Measurements from ENCODE around the gene TMEM132A. TPM values are rescaled to one million over a fixed set of nuclear protein-coding genes. Genes with fewer than 3 reads are reported as not detected.

Gene TMEM132A
- total RNA-seq, 1 donor from 2014 or later = 113 TPM

GRCh38 chr11:60912223-60912850, 11.9 kb upstream of the TMEM132A start:
- H3K4me1 Mint-ChIP-seq (ENCODE audit: unreplicated experiment) = peaks cover 39% of the 10 kb centered on the region
- TF ChIP-seq CTCF (IDR thresholded peaks at IDR 0.05) = no peak
- H3K4me3 Mint-ChIP-seq (ENCODE audit: unreplicated experiment) = peak overlapping the region; percentile 15
- H3K27me3 Mint-ChIP-seq (ENCODE audit: unreplicated experiment) = peaks cover 18% of the 10 kb centered on the region
- H3K9me3 Mint-ChIP-seq (ENCODE audit: unreplicated experiment) = no peaks in the 10 kb centered on the region
- H3K27ac Mint-ChIP-seq (ENCODE audit: unreplicated experiment) = peak overlapping the region; percentile 98
- H3K36me3 Mint-ChIP-seq (ENCODE audit: unreplicated experiment) = peaks cover 3% of the 10 kb centered on the region
- no peak for DNase-seq (ENCODE audit: extremely low spot score, unreplicated experiment)

GRCh38 chr11:60912851-60913528, 11.3 kb upstream of the TMEM132A start:
- DNase-seq (ENCODE audit: extremely low spot score, unreplicated experiment) = no peak
- Mint-ChIP-seq H3K27ac (ENCODE audit: unreplicated experiment) (peak overlapping the region; percentile 98), H3K4me1 (ENCODE audit: unreplicated experiment) (peaks cover 40% of the 10 kb centered on the region), H3K36me3 (ENCODE audit: unreplicated experiment) (peaks cover 4% of the 10 kb centered on the region), H3K27me3 (ENCODE audit: unreplicated experiment) (peaks cover 18% of the 10 kb centered on the region), H3K4me3 (ENCODE audit: unreplicated experiment) (peak overlapping the region; percentile 100), H3K9me3 (ENCODE audit: unreplicated experiment) (no peaks in the 10 kb centered on the region)
- TF ChIP-seq CTCF (IDR thresholded peaks at IDR 0.05) = no peak

DNA sequence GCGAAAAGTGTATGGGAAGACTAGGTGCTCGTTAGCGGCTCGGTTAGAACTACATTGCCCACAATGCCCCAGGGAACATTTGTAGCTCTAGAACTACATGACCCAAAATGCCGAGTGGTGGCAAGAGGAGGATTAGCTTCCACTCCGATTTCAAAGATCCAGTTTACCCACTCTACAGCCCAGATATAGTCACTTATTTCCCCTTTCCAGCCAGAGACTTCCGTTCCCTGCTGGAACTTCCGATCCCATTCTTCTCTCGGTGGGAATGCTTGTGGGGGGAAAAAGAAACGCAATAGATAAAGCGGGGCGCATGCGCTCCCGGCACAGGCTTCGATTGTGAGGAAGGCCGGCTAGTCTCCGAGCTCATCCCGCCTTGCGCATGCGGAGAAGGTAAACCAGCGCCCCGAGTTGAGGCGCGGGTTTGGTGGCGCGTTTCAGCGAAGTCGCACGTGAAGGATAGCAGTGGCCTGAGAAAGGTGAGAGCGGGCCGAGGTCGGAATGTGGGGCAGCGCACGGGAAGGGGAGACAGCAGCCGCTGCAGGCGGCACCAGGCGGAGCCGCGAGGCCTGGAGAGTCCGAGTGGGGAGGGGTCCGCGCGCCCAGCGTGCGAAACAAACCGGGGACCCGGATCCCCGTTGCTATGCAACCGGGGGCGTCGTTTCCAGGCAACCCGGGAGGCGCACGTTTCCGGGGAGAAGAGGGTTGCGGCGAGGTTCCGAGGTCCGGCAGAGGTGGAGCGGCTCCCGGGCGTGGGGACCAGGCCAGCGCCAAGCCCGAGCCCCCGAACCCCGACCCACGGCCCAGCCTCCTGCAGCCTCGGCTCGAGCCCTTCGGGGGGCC, 10.2 kb upstream of the TMEM132A start, which contains the start of gene TMEM109:
TSS of gene TMEM109 (plus strand) at position 366 of the 840 bp plus-strand sequence. CDS start 5,536 bp downstream, outside the sequence.
- peaks cover 43% of the 10 kb centered on the region for H3K4me1 Mint-ChIP-seq (ENCODE audit: unreplicated experiment)
- peaks cover 7% of the 10 kb centered on the region for H3K27me3 Mint-ChIP-seq (ENCODE audit: unreplicated experiment)
- no peak for TF ChIP-seq CTCF (IDR thresholded peaks at IDR 0.05)
- peak; percentile 94 for DNase-seq (ENCODE audit: extremely low spot score, unreplicated experiment)
- H3K9me3 Mint-ChIP-seq (ENCODE audit: unreplicated experiment) = no peaks in the 10 kb centered on the region
- H3K27ac Mint-ChIP-seq (ENCODE audit: unreplicated experiment) = peak within 1 kb of the TSS; percentile 98
- H3K4me3 Mint-ChIP-seq (ENCODE audit: unreplicated experiment) = peak within 1 kb of the TSS; percentile 100
- peaks cover 4% of the 10 kb centered on the region for H3K36me3 Mint-ChIP-seq (ENCODE audit: unreplicated experiment)

DNA sequence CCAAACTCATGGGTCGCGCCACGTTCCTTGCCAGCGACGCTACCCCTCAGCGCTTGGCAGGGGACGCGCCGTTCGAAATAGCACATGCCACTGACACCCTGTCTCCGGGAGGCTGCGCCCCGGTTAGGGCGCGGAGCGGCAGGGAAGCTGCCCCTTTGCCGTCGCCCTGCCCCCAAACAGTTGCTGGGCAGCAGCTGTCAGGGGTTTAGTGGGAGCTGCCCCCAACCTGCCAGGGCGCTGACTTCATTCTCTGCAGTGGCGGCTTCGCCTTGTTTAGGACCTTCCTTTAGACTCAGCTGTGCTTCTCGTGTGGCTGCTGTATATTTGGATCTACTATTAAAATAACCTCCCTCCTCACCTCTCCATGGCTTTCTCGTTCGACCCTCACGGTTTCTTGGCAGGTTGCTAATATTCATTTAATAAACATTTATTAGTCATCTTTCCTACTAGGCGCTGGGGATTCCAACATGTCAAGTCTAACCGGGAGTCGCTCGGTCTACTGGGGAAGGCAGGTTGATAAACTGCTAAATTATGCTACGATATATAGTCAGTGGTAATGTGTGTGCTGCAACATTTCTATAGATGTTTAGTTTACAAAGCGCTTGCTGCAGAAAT, 9.5 kb upstream of the TMEM132A start:
- TF ChIP-seq CTCF (IDR thresholded peaks at IDR 0.05) = no peak
- Mint-ChIP-seq H3K27me3 (ENCODE audit: unreplicated experiment) (peaks cover under 1% of the 10 kb centered on the region), H3K4me3 (ENCODE audit: unreplicated experiment) (peak overlapping the region; percentile 100), H3K27ac (ENCODE audit: unreplicated experiment) (peak overlapping the region; percentile 95), H3K36me3 (ENCODE audit: unreplicated experiment) (peaks cover 4% of the 10 kb centered on the region), H3K4me1 (ENCODE audit: unreplicated experiment) (peaks cover 47% of the 10 kb centered on the region), H3K9me3 (ENCODE audit: unreplicated experiment) (no peaks in the 10 kb centered on the region)
- DNase-seq (ENCODE audit: extremely low spot score, unreplicated experiment) = no peak

Measured in osteocyte (in vitro differentiated cells).